WTC11 (cell line): ENCODE measurements around the gene MBD6.
A peak's percentile ranks its signal among the peaks of the same experiment; 100 is the strongest.

Experiments
- CBFB ChIP-seq: sonication (generic); formaldehyde crosslinking; IDR thresholded peaks from 2 replicates; pipeline ENCODE4 v1.8.1; 2022; ENCODE audit warnings: mild to moderate bottlenecking, low read depth, missing genetic modification reagents
- FOXK1 ChIP-seq: sonication (generic); formaldehyde crosslinking; IDR thresholded peaks from 2 replicates; pipeline ENCODE4 v1.8.0; 2022; ENCODE audit warnings: mild to moderate bottlenecking, moderate library complexity, missing genetic modification reagents
- FOXP1 ChIP-seq: sonication (generic); formaldehyde crosslinking; IDR thresholded peaks from 2 replicates; pipeline ENCODE4 v1.8.0; 2022; ENCODE audit warnings: missing genetic modification reagents, mild to moderate bottlenecking, moderate library complexity, borderline replicate concordance
- NFATC4 ChIP-seq: fragments of 250-450 bp; sonication (Bioruptor Pico); IDR thresholded peaks from 2 replicates; pipeline ENCODE4 v1.9.0; 2021; ENCODE audit warnings: mild to moderate bottlenecking
- SMAD3 ChIP-seq: sonication (generic); formaldehyde crosslinking; IDR thresholded peaks from 2 replicates; pipeline ENCODE4 v1.8.0; 2022; ENCODE audit warnings: missing genetic modification reagents, mild to moderate bottlenecking, borderline replicate concordance
- TCF7 ChIP-seq: sonication (generic); formaldehyde crosslinking; IDR thresholded peaks from 2 replicates; pipeline ENCODE4 v1.8.0; 2022; ENCODE audit warnings: mild to moderate bottlenecking, low read depth, missing genetic modification reagents, moderate library complexity
- ZNF423 ChIP-seq: fragments of 250-450 bp; sonication (Bioruptor Pico); IDR thresholded peaks from 2 replicates; pipeline ENCODE4 v2.1.2; 2022; ENCODE audit warnings: mild to moderate bottlenecking, moderate library complexity
- TF ChIP-seq, protein P1 (sequence below): fragments of 200-600 bp; IDR thresholded peaks from 2 replicates; pipeline ENCODE4 v1.8.0; 2022; ENCODE audit warnings: antibody characterized with exemption
- TF ChIP-seq, protein P2 (sequence below): fragments of 250-450 bp; sonication (Bioruptor Pico); IDR thresholded peaks from 2 replicates; pipeline ENCODE4 v1.8.0; 2021; ENCODE audit warnings: mild to moderate bottlenecking
- TF ChIP-seq, protein P3 (sequence below): sonication (generic); formaldehyde crosslinking; IDR thresholded peaks from 2 replicates; pipeline ENCODE4 v1.8.0; 2022; ENCODE audit warnings: mild to moderate bottlenecking, missing genetic modification reagents
- TF ChIP-seq, protein P4 (sequence below): sonication (generic); formaldehyde crosslinking; IDR thresholded peaks from 2 replicates; pipeline ENCODE4 v1.8.1; 2023; ENCODE audit warnings: mild to moderate bottlenecking, missing genetic modification reagents
- TF ChIP-seq, protein P5 (sequence below): sonication (generic); formaldehyde crosslinking; IDR thresholded peaks from 2 replicates; pipeline ENCODE4 v1.8.1; 2023; ENCODE audit warnings: mild to moderate bottlenecking, missing genetic modification reagents, moderate library complexity
- TF ChIP-seq, protein P6 (sequence below): sonication (generic); formaldehyde crosslinking; IDR thresholded peaks from 2 replicates; pipeline ENCODE4 v1.8.0; 2022; ENCODE audit warnings: mild to moderate bottlenecking, missing genetic modification reagents

DNA sequence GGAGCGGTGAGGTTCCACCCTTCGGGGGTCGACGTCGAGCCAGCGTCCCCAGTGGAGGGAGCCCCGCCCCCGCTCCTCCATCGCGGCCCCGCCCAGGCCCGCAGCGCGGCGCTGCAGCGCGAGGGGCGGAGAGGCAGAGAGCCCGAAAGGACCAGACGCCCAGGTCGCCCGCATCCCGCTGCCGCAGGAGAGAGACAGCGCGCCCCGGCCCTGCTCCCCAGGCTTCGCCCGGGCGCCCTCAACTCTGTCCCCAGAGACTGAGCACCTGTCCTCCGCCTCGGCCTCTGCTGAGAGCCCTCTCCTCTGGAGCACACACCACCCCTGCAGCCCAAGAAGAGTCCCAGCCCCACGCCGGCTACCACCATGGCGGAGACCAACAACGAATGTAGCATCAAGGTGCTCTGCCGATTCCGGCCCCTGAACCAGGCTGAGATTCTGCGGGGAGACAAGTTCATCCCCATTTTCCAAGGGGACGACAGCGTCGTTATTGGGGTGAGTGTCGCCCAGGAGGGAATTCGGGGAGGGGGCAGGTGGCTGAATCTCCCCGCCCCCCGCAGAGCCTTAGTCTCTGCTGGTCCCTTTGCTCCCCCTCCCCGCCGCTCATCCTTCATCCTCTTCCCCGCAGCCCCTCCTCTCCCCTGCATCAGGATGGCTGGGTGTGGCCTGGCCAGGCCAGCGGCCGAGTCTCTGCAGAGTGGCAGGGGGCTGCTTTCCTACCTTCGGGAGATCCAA, 27.5 kb downstream of the MBD6 start, which contains the start of gene KIF5A:
- TF ChIP-seq, protein P1, sequence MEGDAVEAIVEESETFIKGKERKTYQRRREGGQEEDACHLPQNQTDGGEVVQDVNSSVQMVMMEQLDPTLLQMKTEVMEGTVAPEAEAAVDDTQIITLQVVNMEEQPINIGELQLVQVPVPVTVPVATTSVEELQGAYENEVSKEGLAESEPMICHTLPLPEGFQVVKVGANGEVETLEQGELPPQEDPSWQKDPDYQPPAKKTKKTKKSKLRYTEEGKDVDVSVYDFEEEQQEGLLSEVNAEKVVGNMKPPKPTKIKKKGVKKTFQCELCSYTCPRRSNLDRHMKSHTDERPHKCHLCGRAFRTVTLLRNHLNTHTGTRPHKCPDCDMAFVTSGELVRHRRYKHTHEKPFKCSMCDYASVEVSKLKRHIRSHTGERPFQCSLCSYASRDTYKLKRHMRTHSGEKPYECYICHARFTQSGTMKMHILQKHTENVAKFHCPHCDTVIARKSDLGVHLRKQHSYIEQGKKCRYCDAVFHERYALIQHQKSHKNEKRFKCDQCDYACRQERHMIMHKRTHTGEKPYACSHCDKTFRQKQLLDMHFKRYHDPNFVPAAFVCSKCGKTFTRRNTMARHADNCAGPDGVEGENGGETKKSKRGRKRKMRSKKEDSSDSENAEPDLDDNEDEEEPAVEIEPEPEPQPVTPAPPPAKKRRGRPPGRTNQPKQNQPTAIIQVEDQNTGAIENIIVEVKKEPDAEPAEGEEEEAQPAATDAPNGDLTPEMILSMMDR = no peak
- TF ChIP-seq, protein P2, sequence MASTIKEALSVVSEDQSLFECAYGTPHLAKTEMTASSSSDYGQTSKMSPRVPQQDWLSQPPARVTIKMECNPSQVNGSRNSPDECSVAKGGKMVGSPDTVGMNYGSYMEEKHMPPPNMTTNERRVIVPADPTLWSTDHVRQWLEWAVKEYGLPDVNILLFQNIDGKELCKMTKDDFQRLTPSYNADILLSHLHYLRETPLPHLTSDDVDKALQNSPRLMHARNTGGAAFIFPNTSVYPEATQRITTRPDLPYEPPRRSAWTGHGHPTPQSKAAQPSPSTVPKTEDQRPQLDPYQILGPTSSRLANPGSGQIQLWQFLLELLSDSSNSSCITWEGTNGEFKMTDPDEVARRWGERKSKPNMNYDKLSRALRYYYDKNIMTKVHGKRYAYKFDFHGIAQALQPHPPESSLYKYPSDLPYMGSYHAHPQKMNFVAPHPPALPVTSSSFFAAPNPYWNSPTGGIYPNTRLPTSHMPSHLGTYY (CRISPR knock-in tag) = no peak
- TF ChIP-seq TCF7 = no peak
- no peak for TF ChIP-seq FOXP1 (CRISPR knock-in tag)
- no peak for TF ChIP-seq SMAD3 (CRISPR knock-in tag)
- TF ChIP-seq, protein P3, sequence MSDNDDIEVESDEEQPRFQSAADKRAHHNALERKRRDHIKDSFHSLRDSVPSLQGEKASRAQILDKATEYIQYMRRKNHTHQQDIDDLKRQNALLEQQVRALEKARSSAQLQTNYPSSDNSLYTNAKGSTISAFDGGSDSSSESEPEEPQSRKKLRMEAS (CRISPR knock-in tag) = 0 out of 2 replicates have a peak, but pooled peaks have one; percentile 22
- no peak for TF ChIP-seq CBFB (CRISPR knock-in tag)
- TF ChIP-seq, protein P4, sequence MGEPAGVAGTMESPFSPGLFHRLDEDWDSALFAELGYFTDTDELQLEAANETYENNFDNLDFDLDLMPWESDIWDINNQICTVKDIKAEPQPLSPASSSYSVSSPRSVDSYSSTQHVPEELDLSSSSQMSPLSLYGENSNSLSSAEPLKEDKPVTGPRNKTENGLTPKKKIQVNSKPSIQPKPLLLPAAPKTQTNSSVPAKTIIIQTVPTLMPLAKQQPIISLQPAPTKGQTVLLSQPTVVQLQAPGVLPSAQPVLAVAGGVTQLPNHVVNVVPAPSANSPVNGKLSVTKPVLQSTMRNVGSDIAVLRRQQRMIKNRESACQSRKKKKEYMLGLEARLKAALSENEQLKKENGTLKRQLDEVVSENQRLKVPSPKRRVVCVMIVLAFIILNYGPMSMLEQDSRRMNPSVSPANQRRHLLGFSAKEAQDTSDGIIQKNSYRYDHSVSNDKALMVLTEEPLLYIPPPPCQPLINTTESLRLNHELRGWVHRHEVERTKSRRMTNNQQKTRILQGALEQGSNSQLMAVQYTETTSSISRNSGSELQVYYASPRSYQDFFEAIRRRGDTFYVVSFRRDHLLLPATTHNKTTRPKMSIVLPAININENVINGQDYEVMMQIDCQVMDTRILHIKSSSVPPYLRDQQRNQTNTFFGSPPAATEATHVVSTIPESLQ (CRISPR knock-in tag) = no peak
- TF ChIP-seq NFATC4 (CRISPR knock-in tag) = no peak
- TF ChIP-seq FOXK1 (CRISPR knock-in tag) = no peak; the same call in 1 of the 2 replicates
- no peak for TF ChIP-seq ZNF423 (CRISPR knock-in tag)
- TF ChIP-seq, protein P5, sequence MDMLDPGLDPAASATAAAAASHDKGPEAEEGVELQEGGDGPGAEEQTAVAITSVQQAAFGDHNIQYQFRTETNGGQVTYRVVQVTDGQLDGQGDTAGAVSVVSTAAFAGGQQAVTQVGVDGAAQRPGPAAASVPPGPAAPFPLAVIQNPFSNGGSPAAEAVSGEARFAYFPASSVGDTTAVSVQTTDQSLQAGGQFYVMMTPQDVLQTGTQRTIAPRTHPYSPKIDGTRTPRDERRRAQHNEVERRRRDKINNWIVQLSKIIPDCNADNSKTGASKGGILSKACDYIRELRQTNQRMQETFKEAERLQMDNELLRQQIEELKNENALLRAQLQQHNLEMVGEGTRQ (CRISPR knock-in tag) = no peak
- TF ChIP-seq, protein P6, sequence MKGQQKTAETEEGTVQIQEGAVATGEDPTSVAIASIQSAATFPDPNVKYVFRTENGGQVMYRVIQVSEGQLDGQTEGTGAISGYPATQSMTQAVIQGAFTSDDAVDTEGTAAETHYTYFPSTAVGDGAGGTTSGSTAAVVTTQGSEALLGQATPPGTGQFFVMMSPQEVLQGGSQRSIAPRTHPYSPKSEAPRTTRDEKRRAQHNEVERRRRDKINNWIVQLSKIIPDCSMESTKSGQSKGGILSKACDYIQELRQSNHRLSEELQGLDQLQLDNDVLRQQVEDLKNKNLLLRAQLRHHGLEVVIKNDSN = no peak
